DOHH2 (cell line): ENCODE data around the gene FASLG.

Experiments
- H3F3A ChIP-seq: fragments of 200-600 bp; sonication (generic), shearing (Covaris generic); 2 replicates; pipeline ENCODE4 v1.6.0; 2016; ENCODE audit warnings: antibody characterized with exemption, mild to moderate bottlenecking; ENCODE audit not compliant: control insufficient read depth, insufficient read depth
- H3K27ac ChIP-seq: fragments of 200-600 bp; sonication (generic); 2 replicates; pipeline ENCODE4 v1.5.1; 2014; ENCODE audit warnings: low read depth, mild to moderate bottlenecking, low read length, moderate library complexity
- H3K27me3 ChIP-seq: fragments of 200-600 bp; sonication (generic); 2 replicates; pipeline ENCODE4 v1.6.1; 2014; ENCODE audit warnings: mild to moderate bottlenecking, low read length, mixed read lengths; ENCODE audit not compliant: control insufficient read depth
- H3K36me3 ChIP-seq: fragments of 200-600 bp; sonication (generic); 2 replicates; pipeline ENCODE4 v1.6.1; 2014; ENCODE audit warnings: mild to moderate bottlenecking, low read length, moderate library complexity, mixed read lengths; ENCODE audit not compliant: control insufficient read depth
- H3K4me1 ChIP-seq: fragments of 200-600 bp; sonication (generic); 2 replicates; pipeline ENCODE4 v1.6.1; 2014; ENCODE audit warnings: mild to moderate bottlenecking, low read length, mixed read lengths; ENCODE audit not compliant: control insufficient read depth
- H3K4me2 ChIP-seq: fragments of 200-600 bp; sonication (generic); 2 replicates; pipeline ENCODE4 v1.6.0; 2014; ENCODE audit warnings: mild to moderate bottlenecking, low read length, moderate library complexity
- H3K4me3 ChIP-seq: fragments of 200-600 bp; sonication (generic); 2 replicates; pipeline ENCODE4 v1.5.1; 2014; ENCODE audit warnings: mild to moderate bottlenecking, low read length, mixed read lengths
- H3K79me2 ChIP-seq: fragments of 200-600 bp; sonication (generic); 2 replicates; pipeline ENCODE4 v1.6.1; 2014; ENCODE audit warnings: mild to moderate bottlenecking, low read length, mixed read lengths; ENCODE audit not compliant: control insufficient read depth
- H3K9me2 ChIP-seq: fragments of 200-600 bp; sonication (generic); replicated peaks from 2 replicates; pipeline ENCODE4 v1.6.1; 2014; ENCODE audit warnings: mild to moderate bottlenecking, low read length, mixed read lengths; ENCODE audit not compliant: control insufficient read depth
- H3K9me3 ChIP-seq: fragments of 200-600 bp; sonication (generic); 2 replicates; pipeline ENCODE4 v1.6.1; 2014; ENCODE audit warnings: antibody characterized with exemption, low read length, mixed read lengths; ENCODE audit not compliant: control insufficient read depth, insufficient read depth
- H4K20me1 ChIP-seq: fragments of 200-600 bp; sonication (generic); 2 replicates; pipeline ENCODE4 v1.6.0; 2014; ENCODE audit warnings: low read depth, mild to moderate bottlenecking, antibody characterized with exemption, low read length, moderate library complexity; ENCODE audit not compliant: control insufficient read depth, insufficient read depth
- EZH2phosphoT487 ChIP-seq: fragments of 200-600 bp; sonication (generic); IDR thresholded peaks from 2 replicates; pipeline ENCODE4 v1.6.1; 2017; ENCODE audit warnings: borderline replicate concordance, mild to moderate bottlenecking, antibody characterized with exemption, low read length, moderate library complexity, mixed read lengths
- TF ChIP-seq, protein P1 (sequence below): fragments of 200-600 bp; sonication (generic); IDR thresholded peaks from one replicate; pipeline ENCODE4 v1.5.1; 2014; ENCODE audit warnings: antibody characterized with exemption, mild to moderate bottlenecking, low read depth, low read length; ENCODE audit not compliant: poor library complexity, severe bottlenecking

FASLG gene

DNA sequence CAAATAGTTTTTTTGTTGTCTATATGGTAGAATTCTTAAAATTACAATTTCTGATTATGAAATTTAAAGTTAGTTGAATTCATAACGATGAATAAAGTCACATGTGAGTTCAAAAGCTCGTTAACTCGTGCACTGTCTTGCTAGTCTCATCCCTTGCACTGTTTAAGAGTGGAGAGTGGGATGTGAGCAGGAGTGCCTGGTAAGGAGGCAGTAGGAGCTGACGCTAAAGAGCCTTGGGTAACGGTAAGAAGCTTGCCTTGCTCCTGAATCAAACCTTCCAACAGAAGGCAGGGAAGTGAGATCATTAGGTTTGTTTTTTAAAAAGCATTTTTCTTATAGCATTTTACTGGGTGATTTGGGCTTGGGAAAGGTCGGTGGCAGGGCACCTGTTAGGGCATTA, 2.3 kb upstream of the FASLG start:
- no peaks in the 10 kb centered on the region for H3F3A ChIP-seq
- H3K9me2 ChIP-seq = no peaks in the 10 kb centered on the region
- H3K4me2 ChIP-seq = no peak overlapping the region
- H3K4me1 ChIP-seq = no peaks in the 10 kb centered on the region
- no peak overlapping the region for H3K27ac ChIP-seq
- H3K9me3 ChIP-seq = no peaks in the 10 kb centered on the region
- no peak for TF ChIP-seq EZH2phosphoT487
- TF ChIP-seq, protein P1, sequence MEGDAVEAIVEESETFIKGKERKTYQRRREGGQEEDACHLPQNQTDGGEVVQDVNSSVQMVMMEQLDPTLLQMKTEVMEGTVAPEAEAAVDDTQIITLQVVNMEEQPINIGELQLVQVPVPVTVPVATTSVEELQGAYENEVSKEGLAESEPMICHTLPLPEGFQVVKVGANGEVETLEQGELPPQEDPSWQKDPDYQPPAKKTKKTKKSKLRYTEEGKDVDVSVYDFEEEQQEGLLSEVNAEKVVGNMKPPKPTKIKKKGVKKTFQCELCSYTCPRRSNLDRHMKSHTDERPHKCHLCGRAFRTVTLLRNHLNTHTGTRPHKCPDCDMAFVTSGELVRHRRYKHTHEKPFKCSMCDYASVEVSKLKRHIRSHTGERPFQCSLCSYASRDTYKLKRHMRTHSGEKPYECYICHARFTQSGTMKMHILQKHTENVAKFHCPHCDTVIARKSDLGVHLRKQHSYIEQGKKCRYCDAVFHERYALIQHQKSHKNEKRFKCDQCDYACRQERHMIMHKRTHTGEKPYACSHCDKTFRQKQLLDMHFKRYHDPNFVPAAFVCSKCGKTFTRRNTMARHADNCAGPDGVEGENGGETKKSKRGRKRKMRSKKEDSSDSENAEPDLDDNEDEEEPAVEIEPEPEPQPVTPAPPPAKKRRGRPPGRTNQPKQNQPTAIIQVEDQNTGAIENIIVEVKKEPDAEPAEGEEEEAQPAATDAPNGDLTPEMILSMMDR = no peak
- H3K4me3 ChIP-seq = no peak overlapping the region
- H4K20me1 ChIP-seq = no peaks in the 10 kb centered on the region
- peaks cover 16% of the 10 kb centered on the region for H3K27me3 ChIP-seq
- no peaks in the 10 kb centered on the region for H3K36me3 ChIP-seq
- H3K79me2 ChIP-seq = no peaks in the 10 kb centered on the region

DNA sequence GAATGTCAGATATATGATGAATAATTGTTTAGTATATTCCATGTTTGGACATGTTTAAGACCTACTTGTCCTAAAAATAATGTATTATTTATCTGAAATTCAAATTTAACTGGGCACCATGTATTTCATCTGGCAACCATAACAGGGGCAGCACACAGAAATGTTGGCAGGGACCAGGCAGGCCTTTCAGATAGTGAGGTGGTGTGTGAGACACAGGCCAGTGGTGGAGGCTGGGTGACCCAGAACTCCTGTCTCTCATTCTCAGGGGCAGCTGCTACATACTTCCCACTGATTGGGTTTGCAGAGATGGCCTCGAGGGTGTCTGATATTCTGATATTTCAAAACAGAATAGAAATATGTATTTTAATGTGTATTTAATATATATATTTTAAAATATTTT, 1.3 kb upstream of the FASLG start:
- Histone ChIP-seq H3K4me2 (no peak overlapping the region), H3F3A (no peaks in the 10 kb centered on the region), H3K27ac (no peak overlapping the region), H3K4me3 (no peak overlapping the region), H4K20me1 (no peaks in the 10 kb centered on the region), H3K79me2 (no peaks in the 10 kb centered on the region), H3K27me3 (peaks cover 16% of the 10 kb centered on the region), H3K9me3 (no peaks in the 10 kb centered on the region), H3K36me3 (no peaks in the 10 kb centered on the region), H3K9me2 (no peaks in the 10 kb centered on the region), H3K4me1 (peaks cover 4% of the 10 kb centered on the region)
- TF ChIP-seq EZH2phosphoT487 = no peak
- TF ChIP-seq, protein P1 = no peak

DNA sequence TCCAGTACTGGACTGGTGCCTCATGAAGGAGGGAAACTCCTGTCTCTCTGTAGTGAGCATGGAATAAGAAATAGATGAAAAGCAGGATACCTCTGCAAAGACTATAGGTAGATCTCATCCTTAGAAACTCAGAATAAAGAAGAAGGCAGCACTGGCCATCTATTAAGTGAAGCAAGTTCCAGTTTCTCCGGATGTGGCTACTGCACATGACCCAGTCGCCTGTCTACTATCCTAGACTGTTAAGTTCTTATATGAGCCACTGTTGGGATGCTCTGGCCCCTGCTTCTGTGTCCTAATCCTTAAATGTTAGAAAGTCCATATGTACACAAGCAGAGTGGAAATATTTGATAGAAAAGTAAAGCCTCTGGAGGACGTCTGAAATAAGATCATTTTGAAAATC, 2.2 kb downstream of the FASLG start:
- no peaks in the 10 kb centered on the region for H3K9me3 ChIP-seq
- H3K4me2 ChIP-seq = no peak overlapping the region
- no peaks in the 10 kb centered on the region for H3K36me3 ChIP-seq
- H3K79me2 ChIP-seq = no peaks in the 10 kb centered on the region
- no peaks in the 10 kb centered on the region for H4K20me1 ChIP-seq
- peaks cover 9% of the 10 kb centered on the region for H3K4me1 ChIP-seq
- no peaks in the 10 kb centered on the region for H3F3A ChIP-seq
- no peak overlapping the region for H3K27ac ChIP-seq
- TF ChIP-seq EZH2phosphoT487 = no peak
- TF ChIP-seq, protein P1 = no peak
- H3K27me3 ChIP-seq = 0 out of 2 replicates have a peak, but pooled peaks cover 3% of the 10 kb centered on the region
- H3K9me2 ChIP-seq = no peaks in the 10 kb centered on the region
- no peak overlapping the region for H3K4me3 ChIP-seq
